GM21825 (cell line): Measurements from ENCODE around the gene MLN.

Experiments used
- ATAC-seq: cut with Tn5 transposase; IDR thresholded peaks from one replicate; pipeline ENCODE4 v1.9.1; 2021; ENCODE audit warnings: mild to moderate bottlenecking, moderate library complexity; ENCODE audit not compliant: unreplicated experiment

MLN gene

DNA sequence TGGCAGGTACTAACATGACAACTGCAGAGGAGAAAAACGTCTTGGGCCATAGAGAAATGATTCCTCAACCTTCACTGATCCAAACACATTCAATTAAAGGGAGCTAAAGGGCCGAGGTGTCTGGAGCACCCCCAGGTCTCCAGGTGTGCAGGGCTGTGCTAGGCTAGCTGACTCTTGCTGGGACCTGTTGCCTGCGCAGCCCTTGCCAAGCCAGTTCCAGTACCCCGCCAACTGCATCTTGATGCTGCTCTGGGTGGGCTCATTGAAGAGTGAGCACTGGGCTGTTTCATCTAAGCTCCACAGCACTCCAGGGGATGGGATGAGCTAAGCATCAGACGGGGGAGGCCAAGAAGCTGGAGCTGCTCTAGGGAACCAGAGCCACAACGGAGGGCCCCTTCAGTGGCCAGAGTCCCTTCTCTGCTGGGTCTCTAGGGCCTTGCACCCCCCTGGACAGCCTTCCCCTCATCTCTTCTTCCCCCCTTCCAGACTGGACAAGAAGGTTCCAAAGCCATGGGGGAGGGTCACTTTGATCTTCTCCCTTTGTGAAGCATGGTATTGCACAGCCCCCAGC lies 30.8 kb downstream of the MLN start:
- ATAC-seq: no peak

DNA sequence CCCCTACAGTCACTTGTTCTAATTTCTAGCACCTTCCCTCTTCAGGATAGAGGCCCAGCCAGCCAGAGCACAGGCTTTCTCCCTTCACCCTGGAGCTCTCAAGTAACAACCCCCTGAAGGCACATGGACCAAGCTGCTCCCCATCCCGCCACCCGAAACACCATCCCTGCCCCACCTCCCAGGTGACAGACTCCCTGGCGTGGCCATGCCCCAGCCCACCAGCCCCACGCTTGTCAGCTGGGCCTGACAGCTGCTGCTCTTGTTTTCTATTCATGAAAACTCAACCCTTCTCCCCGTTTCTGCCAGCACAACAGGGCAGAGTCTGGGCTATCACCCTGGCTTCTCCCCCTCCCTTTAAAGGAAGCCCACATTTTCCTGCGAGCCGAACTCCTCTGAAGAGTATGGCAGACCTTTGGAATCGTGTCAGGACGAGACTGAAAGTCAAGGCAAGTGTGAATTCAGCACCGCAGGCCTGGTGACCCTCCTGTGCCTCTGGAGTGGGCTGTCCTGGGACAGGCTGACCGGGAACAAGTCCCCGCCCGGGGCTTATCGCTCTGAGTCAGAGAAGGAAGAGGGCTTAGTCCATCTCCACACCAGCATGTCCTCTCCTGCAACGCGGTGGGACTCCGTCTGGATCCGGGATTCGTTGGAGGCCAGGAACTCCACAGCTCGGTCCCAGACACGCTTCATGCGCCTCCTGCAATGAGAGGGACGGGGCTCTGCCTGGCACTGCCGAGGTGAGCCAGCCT lies 31.5 kb downstream of the MLN start:
- no peak for ATAC-seq

DNA sequence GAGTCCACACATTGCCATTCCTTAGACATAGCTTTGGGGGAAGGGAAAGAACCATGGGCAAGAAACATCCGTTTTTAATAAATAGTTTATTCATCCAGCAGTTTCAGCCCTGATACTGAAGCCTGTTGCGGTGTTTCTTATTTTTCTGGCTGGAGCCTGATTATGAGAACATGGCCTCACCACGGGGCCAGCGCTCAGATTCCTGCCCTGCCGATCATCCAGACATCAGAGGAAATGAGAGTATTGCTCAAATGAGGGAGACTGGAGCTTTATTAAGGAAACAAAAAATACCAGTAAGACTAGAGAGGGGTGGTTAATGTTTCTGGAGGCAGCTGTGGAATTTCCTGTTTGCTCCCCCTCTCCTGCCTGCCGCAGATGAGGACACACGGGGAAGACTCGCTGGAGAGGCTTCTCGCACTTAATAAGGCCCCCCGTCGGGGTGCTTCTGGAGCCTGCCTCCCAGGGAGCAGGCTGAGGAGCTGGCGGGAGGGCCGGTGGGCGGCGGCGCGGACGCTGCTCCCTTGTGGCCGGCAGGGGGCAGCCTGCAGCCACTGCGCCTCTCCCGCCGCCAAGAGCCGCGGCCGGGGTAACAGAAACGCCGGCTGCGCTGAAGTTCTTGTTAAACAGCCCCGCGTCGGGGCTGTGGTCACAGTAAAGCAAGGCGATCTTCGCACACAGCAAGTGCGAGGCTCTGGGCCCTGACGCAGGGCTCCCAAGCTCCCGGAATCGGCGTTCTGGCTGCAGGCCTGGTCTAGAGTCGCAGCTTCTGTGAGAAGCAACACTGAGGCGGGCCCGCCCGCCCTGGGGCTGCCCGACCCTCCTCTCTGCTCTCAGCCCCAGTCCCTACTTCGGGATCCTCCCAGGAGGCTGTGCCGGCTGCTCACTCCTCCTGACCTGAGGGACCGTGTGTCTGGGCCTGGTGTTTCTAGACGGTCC lies 32.4 kb downstream of the MLN start:
- ATAC-seq: peak; percentile 50

DNA sequence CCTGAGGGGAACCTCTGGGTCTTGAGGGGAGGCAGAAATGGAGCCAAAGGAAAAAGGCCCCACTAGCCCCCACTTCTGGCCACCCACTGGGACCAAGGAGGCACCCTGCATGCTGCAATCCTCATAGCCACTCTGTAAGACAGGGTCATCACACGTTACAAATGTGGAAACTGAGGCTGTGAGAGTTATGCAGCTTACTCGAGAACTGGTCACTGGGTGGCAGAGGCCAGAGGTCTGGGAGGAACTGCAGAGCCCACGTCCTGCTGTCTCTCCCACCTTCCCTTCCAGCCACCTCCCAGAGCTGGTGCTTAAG lies 33.0 kb downstream of the MLN start:
- no peak for ATAC-seq

DNA sequence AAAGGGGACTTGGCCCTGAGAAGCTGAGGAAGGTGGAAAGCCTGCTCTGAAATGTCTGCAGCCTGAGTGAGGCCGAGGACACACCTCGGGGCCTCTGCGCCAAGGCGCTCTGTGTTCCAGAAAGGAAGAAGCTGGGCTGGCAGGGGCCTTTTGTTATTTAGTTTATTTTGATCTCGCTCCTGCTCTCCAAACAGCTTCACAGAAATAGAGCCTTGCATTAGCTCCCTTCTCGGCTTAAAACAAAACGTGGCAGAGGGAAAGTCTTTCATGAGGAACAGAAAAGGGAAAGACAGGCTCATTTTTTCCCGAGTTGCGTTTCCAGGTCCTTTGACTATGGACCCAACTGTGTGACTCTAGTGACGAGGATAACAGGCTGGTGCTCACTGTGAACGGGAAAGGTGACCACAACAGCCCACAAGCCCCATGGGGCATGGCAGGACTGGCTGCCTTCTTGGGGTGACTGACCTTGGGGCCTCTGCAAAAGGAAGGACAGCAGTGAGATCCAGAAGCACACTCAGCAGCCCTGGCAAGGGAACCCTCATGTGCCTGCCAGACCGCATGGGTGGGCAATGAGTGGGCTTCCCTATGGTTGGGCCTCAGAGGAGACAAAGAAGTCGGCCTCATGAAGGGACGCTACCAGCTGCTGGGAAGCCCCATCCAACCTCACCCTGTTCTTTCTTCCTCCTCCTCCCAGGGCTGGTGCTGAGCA lies 33.5 kb downstream of the MLN start:
- no peak for ATAC-seq

DNA sequence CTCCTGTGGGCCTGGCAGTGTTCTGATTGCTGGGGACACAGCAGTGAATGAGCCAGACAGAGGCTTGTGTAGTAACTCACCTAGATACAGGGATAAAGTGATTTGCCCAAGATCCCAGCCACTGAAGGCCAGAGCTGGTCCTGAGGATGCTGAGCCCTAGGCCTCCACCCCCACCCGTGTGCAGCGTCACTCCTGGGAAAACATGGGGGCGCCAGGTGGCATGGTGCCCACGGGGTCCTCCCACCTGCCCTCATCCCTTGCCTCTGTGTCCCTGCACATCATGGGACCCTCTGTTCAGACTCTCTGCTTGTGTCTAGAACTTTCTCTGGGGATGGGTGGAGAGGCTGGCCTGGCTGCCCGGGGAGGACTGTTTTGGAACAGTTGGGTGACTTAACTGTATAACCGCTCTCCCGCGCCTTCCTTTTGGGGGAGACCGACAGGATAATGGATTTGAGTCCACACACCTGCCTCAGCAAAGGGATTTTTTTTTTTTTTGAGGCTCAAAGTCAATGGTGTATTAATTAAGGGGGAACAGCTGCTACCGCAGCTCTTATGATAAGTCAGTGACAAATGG lies 34.5 kb downstream of the MLN start:
- ATAC-seq: no peak

DNA sequence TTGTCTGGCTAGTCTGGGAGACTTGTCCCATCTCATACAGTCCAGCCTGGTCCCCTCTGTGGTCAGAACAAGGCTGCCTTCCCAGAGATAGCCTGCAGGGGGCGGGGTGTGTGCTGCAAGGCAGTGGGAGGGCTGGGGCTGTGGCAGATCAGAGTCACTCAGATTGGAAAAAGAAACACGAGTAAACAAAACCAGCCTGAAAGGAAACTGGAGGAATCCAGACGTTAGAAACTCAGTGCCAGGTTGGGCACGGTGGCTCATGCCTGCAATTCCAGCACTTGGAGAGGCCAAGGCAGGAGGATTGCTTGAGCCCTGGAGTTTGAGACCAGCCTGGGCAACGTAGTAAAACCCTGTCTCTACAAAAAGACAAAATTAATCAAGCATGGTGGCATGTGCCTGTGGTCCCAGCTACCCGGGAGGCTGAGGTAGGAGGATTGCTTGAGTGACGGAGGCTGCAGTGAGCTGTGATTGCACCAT lies 35.1 kb downstream of the MLN start:
- ATAC-seq: no peak

DNA sequence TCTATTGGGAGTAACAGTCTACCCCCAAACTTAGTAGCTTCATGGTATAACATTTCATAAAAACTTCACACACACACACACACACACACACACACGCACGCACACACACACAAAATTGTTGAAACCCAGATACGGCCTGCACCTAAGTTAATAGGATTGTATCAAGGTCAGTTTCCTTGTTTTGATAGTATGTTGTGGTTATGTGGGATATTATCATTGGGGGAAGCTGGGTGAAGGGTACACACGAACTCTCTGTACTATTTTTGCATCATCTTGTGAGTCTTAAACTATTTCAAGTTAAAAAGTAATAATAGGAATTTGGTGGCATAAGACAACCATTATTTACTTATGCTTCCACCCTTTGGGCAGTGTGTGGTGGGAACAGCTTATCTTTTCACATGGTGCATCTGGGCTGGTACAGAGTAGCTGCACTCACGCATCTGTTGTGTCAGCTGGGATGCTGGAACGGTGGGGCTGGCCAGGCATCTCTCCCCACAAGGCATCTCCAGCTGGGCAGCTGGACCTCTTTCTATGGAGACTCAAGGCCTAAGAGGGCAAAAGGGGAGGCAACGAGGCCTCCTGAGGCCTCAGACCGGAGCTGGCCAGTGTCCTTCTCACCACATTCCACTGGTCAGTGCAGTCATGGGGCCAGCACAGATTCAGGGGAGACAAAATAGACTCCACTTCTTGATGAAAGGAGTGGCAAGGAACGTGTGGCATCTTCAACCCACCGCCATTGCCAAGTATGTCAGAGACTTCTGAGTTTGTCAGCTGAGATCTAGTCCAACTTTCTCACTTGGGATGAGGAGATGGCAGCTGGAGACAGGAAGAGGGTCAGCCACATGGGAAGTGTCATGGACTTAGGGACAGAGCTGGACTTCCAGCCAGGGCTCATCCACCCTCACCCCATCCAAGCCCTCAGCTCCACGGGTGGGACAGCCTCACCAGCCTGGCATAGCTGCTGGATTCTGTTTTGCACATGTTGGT lies 36.6 kb downstream of the MLN start:
- no peak for ATAC-seq

DNA sequence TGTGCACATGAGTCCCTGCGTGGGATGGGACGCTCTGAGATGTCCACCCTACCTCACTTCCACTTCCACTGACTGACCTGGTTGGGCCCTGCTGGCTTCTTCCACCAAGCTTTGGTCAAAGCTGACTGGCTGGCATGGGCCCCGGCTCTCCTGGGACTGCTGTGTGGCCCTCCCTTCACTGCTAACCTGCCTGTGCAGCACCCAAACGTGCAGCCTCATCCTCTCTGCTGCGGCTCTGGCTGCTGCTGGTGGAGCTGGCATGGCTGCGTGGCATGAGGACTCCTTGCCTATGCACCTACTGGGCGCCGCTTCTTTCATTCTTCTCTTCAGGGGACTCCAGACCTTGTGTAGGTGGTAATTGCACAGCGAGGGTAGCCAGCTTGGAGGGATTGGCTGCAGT lies 38.4 kb downstream of the MLN start:
- ATAC-seq: no peak

DNA sequence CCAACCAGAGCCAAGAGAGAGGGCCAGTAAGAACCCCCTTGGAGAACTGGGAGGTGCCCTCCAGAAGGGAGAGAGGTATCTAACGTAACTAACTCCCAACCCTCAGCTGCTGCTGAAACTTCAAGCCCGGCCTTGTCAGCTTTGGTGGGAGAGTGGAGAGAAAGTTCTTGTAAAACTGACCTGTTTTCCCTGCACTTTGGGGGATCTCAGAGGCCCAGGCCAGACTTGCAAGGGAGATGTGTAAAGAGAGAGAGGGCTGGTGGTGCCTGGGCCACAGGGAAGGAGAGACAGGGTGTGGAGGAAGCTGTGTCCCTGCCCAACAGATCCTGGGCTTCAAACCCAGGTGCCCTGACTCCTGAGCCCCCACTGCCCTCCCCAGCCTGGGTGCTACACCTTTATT lies 39.8 kb downstream of the MLN start:
- ATAC-seq: no peak

DNA sequence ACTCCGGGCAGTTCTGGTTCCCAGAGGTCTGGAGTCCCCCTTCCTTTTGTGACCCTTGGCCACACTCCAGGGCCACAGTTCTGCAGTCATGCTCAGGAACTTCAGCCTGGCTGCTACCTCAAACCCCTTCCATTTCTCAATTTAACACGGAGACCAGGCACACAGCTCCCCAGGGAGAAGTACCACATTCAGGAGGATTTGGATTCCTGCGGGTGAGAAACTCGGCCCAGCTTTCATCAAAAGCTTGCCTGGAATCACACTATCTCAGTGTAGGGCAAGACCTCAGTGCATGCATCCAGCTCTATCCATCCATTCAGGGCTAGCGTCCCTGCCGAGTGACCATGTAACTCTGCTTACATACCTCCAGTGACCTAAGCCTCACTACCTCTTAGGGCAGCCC lies 40.3 kb downstream of the MLN start:
- no peak for ATAC-seq

DNA sequence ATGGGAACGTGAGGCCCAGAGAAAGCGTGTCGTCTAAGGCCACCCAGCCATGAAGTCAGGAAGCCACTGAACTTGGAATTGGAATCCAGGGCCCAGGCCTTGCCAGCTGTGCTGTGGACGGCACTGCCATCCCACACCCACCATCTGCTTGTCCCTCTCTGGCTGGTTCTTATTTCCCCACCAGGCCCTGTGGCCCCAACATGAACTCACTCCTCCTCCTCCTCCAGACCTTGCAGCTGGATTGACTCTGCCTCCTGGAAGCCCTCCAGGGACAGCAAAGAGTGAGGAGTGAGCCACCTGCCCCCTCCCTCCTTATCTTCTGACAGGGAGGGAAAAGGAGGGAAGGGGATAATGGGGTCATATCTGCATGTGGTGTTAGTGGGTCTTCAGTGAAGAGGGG lies 41.1 kb downstream of the MLN start:
- ATAC-seq: no peak

DNA sequence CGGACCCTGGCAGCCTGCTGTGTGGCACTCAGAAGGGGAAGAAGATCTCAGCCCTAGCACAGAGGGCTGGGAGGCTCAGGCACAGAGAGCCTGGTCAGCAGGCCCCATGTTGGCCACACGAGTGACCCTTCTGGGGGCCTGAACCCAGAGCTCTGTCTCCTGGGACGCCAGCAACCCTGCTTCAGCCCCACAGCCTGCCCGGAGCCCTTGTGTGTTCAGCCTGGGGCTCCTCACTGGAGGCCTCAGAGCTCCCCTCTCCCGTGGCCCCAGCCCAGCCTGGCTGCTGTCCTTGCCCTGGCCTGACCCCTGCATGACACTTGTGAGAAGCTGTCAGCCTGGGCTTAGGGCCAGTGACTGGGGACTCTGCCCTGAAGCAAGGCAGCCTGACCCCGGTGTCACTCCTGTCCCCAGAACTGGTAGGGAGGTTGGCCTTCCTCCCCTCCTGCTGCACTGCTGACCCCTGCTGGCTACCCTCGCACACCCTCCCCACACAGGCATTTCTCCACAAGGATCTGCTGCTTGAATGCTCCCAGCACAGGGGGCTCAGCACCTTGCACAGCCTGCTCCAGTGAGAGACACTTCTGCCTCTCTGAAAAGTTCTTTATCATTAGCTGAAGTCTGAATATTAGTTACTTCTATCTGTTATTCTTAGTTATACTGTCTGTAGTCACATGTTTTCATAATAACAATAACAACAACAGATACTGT lies 41.7 kb downstream of the MLN start:
- no peak for ATAC-seq

DNA sequence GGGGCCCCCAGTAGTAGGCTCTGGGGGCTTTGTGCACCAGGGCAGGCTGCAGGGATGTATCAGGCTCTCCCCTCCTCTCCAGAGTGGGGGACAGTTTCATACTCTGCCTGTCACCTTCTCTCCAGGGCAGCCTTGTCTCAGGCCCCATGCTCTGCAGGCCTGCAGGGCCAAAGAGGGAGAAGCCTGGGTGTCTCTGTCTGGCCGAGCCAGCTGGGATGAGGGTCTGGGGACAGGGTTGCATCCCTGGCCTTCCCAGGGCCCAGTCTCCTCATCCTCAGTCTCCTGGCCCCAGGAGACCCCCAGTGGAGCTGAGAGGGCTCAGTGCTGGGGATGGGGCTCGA lies 42.3 kb downstream of the MLN start:
- no peak for ATAC-seq

DNA sequence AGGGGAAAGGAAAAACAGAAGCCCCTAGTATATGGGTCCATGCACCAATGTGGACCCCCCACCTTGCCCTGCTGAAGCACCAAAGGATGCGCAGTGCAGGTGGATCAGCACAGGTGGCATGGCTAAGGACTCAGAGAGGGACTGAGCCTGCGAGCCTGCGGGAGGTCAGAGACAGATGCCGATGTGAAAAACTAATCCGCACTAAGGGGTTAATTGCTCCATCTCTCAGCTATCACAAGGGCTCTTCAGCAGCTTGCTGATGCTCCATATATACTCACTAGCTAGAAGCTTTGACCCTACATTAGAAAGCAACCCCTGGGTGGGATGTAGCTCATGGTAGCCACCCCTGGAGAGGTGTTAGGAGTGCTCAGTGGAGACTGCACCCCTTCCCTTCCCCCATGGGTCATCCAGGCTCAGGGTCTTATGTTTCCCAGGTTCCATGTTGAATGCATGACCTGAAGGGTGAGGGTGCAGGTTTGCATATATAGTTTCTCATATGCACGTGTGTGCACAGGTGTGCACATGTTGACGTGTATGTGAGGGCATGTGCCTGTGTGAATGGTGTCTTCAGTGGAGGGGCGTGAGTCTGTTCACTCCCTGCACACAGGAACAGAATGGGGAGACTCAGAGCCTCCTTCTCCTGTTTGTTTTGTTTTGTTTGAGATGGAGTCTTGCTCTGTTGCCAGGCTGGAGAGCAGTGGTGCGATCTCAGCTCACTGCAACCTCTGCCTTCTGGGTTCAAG lies 43.7 kb downstream of the MLN start:
- ATAC-seq: no peak

DNA sequence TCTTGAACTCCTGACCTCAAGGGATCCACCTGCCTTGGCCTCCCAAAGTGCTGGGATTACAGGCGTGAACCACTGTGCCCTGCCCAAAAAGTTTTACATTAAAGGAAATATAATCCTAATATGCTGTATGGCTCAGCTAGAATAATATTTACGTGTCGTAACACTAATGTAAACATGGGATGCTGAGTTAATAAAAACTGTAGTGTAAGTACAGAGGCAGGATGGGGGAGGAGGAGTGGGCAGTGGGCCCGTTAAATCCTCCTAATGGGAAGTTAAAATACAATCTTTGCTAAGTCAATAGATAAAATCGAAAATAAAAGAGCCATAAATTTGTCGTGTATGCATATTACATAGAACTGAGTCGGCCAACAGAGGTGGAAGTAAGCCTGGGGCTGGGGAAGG lies 45.0 kb downstream of the MLN start:
- no peak for ATAC-seq

DNA sequence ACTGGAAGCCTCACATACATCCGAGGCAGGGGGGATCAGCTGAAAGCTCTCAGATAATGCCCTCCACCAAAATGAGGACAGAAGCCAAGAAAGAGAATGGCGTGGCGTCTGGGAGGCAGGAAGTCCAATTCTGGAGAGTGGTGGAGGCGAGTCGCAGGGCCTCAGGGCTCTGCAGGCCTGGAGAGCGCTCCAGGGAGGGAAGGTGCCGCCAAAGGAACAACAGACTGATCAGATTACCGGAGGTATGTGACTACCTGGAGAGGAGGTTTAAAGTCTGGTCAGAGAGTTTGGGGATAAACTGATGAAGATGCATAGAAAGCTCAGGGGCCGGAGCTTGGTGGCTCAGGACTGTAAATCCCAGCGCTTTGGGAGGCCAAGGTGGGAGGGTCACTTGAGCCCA lies 45.9 kb downstream of the MLN start:
- no peak for ATAC-seq

DNA sequence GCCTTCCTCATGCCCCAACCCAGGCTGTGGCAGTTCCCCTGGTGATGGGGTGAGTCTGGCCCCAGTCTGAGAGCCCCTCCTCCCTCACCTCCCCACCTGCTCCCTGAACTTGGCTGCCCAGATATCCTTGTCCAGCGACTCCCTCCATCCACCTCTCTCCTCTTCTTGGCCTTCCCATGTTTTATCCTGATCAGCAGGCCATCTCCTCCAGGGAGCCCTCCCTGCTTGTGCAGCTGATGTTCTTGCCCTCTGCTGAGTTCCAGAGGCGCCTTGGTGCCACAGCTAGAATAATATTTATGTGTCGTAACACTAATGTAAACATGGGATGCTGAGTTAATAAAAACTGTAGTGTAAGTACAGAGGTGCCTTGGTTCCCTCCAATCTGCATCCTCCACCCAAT lies 46.7 kb downstream of the MLN start:
- ATAC-seq: no peak
